ENCODE results near the gene MYT1.

The MYT1 gene

DNA sequence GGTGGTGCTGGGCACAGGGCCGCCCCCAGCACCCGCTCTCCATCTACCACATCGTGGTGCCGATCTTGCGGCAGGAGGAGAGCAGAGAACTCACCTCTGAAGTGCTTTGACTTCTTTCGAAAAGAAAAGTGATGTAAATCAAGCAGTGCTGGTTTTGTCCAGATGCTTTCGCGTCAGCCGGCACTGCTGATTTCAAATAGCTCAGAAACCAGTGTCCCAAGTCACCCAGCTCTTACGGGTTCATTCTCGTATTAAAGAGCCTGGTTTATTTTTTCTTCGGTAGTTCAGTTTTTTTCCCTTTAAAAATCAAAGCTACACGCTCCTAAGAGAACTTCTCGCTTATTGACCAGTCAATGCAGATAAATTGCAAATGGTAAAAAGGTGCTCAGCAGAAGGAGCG lies 32.1 kb downstream of the MYT1 start:
- no peak for DNase-seq

GRCh38 chr20:64196847-64197306 lies 32.6 kb downstream of the MYT1 start:
- peak; percentile 22 for DNase-seq

GRCh38 chr20:64198347-64198746 lies 34.1 kb downstream of the MYT1 start:
- DNase-seq = no peak

GRCh38 chr20:64199395-64199794 lies 35.1 kb downstream of the MYT1 start:
- DNase-seq = no peak

GRCh38 chr20:64200740-64201139 lies 36.5 kb downstream of the MYT1 start:
- DNase-seq = no peak

DNA sequence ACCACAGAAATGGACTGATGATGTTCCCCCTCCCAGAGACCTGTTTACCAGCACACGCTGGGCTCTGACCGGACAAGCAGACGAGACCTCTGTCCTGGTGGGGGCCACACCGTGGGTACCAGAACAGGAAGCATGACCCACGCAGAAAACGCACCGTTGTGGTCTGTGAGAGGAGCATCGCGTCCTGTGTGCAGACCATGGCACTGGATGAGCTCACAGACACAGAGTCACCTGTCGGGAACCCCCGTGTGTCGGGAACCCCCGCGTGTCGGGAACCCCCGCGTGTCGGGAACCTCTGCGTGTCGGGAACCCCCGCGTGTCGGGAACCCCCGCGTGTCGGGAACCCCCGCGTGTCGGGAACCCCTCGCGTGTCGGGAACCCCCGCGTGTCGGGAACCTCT lies 37.4 kb downstream of the MYT1 start:
- no peak for DNase-seq

DNA sequence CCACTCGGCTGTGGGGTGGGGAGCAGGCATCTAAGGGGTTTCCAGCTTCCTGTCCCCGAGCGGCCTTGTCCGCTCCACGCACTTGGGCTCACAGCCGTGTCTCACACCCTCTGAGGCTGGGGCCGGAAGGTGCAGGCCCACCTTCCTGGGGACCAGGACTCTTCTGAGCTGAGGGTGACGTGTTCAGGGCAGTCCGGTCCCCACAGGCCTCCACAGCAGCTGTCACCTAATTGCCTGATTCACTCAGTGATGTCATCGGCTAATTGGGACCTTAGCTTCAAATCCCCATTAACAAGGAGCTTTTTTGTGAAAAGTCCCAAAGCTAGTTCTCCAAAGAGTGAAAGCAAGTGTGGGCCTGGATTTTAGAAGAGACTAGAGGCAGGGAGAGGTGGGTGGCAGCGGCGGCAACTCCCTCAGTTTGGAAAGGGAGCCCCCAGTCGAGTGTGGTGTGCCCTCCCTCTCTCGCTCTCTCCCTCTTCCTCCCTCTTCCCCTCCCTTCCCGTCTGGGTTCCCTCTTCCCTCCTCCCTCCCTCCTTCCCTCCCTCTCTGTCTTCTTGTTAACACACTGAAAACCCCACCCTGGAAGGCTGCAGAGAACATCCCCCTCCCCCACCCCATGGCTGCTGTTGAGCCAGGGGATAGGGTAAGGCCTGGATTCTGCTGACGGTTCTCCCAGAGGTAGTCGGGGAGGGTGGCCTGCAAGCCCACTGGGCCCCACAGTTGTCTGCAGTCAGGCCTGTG lies 39.0 kb downstream of the MYT1 start:
- no peak for DNase-seq

DNA sequence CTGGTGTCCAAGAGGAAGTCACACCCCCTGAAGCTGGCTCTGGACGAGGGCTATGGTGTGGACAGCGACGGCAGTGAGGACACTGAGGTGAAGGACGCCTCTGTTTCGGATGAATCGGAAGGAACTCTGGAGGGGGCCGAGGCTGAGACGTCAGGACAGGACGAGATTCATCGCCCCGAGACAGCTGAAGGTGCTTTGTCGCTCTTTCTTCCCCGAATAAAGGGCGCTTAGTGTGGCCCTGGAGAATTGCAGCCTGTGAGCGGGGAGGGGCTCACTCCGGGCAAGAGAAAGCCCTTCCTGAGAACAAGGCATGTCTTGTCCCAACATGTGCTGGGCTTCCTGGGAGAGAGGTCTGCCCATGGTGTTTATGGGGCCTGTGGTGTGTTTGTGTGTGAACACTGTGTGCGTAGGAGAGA lies 41.4 kb downstream of the MYT1 start:
- no peak for DNase-seq

DNA sequence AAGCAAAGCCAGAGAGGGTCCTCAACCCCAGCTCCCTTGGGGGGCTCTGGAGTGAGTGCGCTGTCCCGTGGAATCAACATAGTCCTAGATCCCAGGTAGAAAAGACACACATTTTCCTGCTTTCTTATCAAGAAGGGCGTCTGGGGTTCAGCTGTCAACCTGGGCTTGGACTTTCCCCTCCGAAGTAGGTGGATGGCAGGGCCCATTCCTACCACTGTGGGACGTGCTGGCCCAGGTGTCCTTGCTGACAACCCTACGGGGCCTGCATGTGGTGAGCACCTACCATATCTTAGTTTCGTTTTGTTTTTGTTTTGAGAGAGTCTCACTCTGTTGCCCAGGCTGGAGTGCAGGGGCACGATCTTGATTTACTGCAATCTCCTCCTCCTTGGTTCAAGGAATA lies 42.4 kb downstream of the MYT1 start:
- DNase-seq = no peak

GRCh38 chr20:64207641-64208590 lies 43.7 kb downstream of the MYT1 start:
- DNase-seq = no peak

- DNase-seq = no peak
Observed at GRCh38 chr20:64209148-64209547, 44.9 kb downstream of the MYT1 start.

GRCh38 chr20:64210656-64211369 lies 46.6 kb downstream of the MYT1 start:
- DNase-seq = no peak

GRCh38 chr20:64211874-64212658 lies 47.8 kb downstream of the MYT1 start:
- no peak for DNase-seq

- no peak for DNase-seq
Observed at GRCh38 chr20:64212755-64213154, 48.5 kb downstream of the MYT1 start.

DNA sequence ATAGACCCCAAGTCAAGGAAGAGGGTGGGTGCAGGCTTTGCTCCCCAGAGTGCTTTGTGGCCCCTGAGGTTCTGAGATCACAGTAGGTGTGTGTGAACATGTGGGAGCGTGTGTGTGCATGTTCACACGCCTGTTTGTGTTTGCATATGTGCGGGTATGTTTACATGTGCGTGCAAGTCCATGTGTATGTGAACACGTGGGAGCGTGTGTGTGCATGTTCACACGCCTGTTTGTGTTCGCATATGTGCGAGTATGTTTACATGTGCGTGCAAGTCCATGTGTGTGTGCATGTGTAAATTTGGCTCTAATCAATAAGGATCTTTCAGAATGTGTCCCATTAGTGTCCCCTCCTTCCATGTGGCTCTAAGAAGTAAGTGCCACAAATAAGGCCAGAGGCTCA lies 49.9 kb downstream of the MYT1 start:
- DNase-seq = no peak

- DNase-seq = no peak
Observed at GRCh38 chr20:64214952-64215351, 50.7 kb downstream of the MYT1 start.

DNA sequence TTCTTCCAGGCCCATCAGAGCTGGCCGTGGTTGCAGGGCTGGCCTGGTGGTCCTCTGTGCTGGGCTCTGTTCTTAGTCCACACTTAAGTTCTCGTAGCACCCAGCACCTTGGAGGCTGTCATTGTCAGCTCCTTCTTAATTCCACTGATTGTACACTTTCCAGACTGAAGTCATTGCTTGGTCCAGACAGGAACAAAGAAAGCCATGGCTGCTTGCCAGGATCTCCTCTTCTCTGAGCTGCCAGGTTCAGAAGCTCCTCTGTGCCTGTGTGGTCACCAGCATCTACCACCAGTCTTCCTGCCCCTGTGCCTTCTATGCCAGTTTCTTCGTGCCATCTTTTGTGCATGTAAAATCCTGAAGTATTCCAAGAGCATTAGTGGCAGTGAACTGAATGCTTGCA lies 51.8 kb downstream of the MYT1 start:
- DNase-seq = no peak

DNA sequence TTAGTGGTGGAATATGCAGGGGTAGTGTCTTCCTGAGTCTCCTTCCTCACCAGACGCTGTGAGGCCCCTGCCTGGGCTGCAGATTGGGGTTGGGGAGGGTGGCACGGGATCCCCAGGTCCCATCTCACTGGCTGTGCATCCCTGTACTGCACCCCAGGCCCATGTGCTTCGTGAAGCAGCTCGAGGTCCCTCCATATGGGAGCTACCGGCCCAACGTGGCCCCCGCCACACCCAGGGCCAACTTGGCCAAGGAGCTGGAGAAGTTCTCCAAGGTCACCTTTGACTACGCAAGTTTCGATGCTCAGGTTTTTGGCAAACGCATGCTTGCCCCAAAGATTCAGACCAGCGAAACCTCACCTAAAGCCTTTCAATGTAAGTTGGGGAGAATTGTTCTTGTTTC lies 52.7 kb downstream of the MYT1 start:
- DNase-seq = no peak

- no peak for DNase-seq
Observed at GRCh38 chr20:64217539-64218221, 53.4 kb downstream of the MYT1 start.

GRCh38 chr20:64219202-64219601 lies 55.0 kb downstream of the MYT1 start:
- no peak for DNase-seq

DNA sequence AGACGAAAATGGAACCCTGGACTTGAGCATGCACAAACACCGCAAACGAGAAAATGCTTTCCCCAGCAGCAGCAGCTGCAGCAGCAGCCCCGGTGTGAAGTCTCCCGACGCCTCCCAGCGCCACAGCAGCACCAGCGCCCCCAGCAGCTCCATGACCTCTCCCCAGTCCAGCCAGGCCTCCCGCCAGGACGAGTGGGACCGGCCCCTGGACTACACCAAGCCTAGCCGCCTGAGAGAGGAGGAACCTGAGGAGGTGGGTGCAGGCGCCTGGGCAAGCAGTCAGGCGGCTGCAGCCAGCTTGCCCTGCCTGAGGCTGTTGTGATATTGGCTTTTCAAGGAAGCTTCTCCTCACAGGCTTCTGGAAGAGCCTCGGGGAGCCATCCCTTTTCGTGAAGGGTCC lies 55.5 kb downstream of the MYT1 start:
- no peak for DNase-seq

DNA sequence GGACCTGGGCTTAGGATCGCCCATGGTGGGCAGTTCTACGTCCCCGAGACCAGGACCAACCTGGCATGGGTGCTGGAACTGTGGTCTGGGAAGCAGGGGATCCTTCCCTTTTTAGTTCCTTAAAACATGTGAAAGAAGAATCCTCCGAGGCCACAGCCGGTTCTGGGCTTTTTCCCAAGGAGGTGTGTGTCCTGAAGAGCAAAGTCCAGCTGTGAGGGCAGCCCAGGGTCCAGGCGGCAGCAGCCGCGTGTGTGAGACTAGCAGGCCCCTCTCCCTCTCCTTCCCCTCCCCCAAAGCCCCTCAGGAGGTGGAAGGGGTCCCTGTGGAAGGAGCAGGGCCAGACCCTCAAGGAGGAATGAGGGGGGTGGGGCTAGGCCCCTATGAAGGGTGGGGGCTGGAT lies 56.2 kb downstream of the MYT1 start:
- DNase-seq = no peak
